Effector CD8-positive, alpha-beta T cell (primary cell): ENCODE data around the gene IGSF8.

Source experiments
- DNase-seq: peaks from one replicate; lab custom pipeline; 2025; lab: John Stamatoyannopoulos, UW
- total RNA-seq, 4 experiments: gene quantifications; one replicate each; lab custom pipeline; 2026; lab: John Stamatoyannopoulos, UW

Gene IGSF8, protein sequence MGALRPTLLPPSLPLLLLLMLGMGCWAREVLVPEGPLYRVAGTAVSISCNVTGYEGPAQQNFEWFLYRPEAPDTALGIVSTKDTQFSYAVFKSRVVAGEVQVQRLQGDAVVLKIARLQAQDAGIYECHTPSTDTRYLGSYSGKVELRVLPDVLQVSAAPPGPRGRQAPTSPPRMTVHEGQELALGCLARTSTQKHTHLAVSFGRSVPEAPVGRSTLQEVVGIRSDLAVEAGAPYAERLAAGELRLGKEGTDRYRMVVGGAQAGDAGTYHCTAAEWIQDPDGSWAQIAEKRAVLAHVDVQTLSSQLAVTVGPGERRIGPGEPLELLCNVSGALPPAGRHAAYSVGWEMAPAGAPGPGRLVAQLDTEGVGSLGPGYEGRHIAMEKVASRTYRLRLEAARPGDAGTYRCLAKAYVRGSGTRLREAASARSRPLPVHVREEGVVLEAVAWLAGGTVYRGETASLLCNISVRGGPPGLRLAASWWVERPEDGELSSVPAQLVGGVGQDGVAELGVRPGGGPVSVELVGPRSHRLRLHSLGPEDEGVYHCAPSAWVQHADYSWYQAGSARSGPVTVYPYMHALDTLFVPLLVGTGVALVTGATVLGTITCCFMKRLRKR
- 33.7 to 45.6 (median 38.8) reads per million in 4 experiments for total RNA-seq

DNA sequence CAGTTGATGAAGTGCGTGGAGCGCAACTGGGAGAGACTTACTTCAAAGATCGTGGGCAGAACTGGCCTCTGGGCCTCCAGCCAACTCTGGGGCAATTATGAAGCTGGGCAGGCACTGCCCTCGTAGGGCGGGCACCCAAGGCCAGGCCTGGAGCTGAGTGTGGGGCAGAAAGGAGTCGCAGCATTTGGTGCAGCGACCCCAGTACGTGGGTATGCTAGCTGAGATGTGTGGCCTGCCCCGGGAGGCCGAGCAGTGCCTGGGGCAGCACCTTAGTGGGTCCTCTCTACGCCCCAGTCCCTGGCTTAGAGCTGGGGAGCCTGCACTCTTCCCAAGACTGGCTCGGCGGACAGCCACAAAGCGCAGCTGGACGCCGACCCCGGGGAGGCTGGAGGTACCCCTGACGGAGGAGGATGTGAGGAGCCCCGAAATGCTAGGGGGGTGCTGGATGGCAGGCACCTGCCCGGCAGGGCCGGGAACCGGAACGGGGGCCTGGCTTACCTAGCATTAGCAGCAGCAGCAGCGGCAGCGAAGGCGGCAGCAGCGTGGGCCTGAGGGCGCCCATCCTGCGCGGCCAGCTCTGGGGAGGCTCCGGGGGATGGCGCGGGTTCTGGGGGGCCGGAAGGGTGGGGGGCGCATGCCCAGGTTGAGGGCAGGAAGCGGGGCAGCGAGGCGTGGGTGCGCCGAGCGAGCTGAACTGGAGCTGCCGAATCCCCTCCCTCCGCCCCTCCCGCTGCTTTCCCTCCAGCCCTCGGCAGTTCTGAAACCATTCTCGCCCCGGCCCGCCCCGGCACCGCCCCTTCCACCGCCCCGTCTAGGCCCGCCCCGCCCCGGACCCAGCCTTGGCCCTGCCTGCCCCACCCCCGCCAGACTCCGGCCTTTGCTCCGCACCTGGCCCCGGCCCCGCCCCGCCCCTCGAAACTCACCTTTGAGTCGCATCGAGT, at the start of gene IGSF8:
Gene IGSF8, minus strand, starts transcription at position 709 of the 941 bp plus-strand sequence. Its CDS starts 147 bp downstream, at position 562.
- peak; percentile 100 for DNase-seq

DNA sequence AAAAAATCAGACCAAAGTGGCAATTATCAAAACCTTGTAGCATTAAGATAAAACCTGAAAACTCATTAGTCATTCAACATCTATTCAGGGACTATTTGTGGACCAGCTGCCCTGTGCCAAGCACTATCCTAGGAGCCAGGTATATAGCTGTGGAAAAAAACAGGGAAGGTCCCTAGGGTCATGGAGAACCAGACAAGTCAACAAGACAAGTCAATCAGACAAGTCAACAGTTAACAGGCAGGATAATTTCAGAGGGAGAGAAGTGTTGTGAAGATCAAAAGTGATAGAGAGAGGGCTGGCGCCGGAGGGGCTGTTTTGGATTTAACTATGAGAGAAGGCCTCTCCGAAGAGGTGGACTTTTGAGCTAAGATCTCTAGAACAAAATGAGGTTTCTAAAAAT, 49.7 kb upstream of the IGSF8 start:
- no peak for DNase-seq

DNA sequence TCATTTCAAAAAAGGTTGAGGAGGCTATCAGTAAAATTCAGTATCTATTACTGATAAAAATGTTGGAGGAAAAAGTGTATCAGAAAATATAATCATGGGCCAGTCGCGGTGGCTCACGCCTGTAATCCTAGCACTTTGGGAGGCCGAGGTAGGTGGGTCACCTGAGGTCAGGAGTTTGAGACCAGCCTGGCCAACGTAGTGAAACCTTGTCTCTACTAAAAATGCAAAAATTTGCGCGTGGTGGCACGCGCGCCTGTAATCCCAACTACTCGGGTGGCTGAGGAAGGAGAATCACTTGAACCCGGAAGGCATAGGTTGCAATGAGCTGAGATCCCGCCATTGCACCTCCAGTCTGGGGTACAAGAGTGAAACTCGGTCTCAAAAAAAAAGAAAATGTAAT, 47.7 kb upstream of the IGSF8 start:
- no peak for DNase-seq

DNA sequence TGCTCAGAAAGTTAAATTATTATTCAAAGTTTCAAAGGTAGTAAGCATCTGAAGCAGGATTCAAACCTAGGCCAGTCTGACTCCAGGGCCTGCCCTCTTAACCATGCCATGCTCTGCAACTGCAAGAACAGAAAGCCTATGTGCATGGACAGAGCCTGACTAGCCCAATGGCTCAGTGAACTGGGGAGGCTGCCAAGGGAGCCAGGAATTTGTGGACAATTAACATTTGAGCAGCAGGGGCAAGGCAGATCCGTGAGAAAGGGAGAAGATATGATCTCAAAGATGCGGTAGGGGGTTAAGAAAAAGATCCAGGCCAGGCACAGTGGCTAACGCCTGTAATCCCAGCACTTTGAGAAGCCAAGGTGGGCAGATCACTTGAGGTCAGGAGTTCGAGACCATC, 46.5 kb upstream of the IGSF8 start:
- no peak for DNase-seq

DNA sequence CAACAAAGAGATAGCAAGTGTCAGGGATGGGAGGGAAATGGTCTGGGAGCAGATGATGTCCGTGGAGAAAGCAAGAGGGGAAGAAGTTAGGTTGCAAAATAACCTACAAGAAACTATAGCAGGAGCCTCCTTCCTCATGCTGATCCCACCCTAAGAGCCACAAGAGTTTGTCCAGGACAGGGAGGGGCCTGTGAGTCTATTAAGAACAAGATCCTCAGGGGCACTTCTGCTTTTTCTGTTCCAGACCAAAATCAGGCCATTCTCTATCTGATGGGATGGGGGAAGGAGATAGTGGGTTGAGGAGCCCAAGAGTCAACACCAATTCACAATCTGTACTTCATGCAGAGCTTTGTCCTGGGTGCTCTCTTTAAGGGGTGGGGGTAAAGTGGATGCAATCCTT, 45.3 kb upstream of the IGSF8 start:
- DNase-seq: no peak

DNA sequence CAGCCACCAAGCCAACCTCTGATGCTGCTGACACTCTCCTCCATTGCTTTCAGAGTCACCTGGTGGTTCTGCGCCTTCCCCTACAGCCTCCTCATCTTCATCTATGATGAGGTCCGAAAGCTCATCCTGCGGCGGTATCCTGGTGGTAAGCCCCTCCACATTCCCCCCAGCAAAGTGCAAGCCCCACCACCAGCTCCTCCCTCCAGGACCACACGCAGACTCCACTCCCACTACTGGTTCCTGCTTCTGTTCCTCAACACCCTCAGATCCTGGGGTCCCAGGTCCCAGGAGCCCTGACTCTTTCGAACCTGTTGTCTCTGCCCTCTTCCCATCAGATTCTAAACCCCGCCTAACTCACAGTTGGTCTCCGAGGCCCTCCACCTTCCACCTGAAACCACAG, 41.4 kb upstream of the IGSF8 start:
- no peak for DNase-seq

DNA sequence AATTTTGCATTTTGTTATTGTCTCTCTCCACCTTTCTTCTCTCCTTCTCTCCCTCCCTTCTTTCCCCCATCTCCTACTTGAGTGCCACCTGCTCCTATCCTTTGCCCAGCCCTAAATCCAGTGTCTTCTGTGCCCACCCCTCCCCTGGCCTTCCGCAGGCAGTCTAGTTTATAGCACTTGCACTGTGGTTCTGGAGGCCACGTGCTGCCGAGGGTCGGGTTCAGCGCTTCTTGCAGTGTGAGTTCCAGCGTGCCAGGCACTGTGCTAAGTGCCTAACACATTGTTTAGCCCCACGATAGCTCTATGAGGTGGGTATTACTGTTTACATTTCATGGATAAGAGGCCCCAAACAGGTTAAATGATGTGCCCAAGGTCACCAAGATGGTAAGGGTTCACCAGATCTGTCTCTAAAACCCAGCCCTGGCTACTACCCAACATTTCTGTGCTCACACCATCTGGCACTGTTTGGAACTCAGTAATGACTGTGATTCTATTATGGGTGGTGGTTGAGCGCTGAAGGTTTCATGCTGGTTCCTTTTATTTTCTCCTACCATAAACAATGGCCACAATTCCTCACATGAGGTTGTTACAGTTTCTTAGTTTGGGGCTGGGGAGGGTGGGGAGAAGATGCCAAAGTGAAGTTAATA, 38.9 kb upstream of the IGSF8 start:
- DNase-seq: no peak

DNA sequence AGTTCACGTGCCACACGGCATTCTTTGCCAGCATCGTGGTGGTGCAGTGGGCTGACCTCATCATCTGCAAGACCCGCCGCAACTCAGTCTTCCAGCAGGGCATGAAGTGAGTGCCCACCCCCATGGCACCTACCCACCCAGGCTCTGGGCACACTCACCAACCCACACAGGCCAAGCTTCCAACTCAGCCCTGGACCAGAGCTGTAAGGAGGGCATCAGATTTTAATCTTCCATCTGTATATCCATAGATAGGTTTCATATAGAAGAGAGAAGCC, 38.4 kb upstream of the IGSF8 start:
- DNase-seq: no peak

DNA sequence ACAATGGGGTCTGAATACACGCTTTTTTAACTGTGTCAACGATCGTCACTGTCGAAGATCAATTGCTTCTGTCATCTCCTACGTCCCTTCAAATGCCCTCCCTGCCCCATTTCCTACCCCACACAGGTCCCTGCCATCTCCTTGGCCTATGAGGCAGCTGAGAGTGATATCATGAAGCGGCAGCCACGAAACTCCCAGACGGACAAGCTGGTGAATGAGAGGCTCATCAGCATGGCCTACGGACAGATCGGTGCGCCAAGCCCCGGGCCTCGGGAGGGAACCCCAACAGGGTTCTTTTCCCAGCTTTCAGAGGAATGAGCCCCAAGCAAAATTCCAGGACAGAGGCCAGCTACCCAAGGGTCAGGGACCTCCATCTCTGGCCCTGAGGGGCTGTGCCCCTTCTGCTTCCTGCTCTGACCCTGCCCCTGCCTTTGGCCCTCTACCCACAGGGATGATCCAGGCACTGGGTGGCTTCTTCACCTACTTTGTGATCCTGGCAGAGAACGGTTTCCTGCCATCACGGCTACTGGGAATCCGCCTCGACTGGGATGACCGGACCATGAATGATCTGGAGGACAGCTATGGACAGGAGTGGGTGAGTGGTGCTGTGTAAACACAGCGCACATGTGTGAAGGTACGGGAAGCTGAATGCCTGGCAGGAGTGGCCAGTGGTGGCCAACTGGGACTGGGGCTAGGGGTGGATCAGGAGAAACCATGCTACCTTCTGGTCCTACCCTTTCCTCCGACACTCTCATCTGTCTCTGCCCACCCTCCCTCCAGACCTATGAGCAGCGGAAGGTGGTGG, 37.9 kb upstream of the IGSF8 start:
- no peak for DNase-seq

DNA sequence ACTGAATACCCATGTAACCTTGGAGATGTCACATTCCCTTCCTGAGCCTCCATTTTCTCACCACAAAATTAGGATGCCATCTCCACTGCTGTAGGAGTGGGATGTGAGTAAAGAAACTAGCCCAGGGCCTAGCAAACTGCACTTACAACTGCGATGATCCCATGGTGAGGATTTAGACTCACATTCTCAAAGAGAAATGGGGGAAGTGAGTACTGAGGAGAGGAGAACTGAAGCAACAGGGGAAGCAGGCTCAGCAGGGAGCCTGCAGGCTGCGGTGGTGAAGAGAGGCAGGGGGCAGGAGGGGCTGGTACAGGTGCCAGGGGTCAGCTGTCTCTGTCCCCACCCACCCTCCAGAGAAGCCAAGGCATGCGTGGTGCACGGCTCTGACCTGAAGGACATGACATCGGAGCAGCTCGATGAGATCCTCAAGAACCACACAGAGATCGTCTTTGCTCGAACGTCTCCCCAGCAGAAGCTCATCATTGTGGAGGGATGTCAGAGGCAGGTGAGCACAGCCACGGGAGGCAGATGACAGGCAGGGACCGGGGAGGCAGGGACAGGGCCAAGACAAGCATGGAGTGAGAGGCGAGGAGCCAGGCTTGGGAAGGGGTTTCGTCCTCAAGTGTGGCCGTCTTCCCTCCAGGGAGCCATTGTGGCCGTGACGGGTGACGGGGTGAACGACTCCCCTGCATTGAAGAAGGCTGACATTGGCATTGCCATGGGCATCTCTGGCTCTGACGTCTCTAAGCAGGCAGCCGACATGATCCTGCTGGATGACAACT, 36.6 kb upstream of the IGSF8 start:
- DNase-seq: no peak

DNA sequence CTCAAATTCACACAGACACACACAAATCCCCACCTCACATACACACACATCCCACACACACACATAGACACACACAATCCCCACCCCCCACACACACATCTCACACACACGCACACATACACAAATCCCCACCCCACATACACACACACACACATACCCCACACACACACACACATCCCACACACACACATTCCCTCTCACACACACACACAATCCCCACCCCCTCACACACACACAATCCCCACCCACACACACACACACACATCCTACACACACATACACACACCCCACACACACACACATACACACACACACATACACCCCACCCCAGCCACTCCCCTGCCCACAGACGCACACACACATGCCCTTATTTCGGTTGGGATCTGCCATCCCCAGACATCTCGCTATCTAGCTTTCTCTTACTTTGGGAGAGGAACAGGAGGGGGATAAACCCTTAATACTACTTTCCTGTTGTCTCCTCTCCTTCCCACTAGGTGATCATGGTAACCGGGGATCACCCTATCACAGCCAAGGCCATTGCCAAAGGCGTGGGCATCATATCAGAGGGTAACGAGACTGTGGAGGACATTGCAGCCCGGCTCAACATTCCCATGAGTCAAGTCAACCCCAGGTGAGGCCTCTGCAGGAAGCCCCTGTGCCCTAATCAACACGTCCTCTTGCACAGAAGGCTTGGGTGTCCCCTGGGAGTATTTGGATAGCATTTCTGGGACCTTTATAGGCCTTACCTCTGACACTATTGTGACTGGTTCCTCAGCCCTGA, 35.8 kb upstream of the IGSF8 start:
- no peak for DNase-seq

DNA sequence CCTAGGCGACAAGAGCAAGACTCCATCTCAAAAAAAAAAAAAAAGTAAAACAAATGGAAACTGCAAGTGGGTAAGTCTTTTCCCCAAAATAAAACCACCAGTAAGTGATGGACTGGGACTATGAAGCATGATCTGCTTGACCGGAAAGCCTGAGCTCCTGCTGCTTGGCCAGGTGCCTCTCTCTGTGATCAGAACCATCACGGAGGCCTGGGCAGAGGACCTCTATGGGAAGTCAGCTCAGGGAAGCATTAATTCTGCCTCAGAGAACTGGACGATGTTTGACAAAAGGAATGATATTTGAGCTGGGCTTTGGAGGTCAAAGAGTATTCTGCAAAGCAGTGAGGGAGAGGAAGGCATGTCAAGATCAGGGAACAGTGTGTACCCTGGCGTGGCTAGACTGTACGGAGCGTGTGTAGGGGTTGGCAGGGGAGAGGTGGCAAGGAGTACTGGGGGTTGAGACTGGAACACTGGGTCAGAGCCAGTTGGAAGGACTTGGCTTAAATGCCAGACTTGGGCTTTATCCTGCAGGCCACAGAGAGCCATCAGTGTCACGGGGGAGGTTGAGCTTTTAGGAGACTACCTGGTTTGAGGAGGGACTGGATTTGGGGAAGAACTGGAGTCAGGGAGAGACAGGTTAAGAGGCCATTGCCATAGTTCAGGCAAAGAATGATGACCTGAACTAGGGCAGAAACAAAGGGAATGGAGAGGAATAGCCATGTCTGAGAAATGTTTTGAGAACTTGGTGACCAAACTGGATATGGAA, 33.6 kb upstream of the IGSF8 start:
- DNase-seq: no peak

DNA sequence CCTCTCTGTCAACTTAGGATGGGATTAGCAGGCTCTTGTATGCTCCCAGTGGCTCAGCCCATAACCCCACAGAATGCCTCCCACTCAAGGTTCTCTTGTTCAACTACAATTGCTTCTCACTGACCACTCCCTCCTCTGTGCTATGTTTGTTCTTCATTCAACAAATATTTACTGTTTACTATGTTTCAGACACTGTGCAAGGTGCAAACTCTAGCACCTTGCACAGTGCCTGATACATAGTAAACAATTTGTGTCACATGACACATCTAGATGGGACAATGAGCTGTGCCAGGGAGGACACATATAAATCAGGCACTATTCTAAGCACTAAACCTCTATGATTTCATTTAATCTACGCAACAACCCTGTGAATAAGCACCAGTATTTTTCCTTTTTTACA, 32.5 kb upstream of the IGSF8 start:
- DNase-seq: no peak

DNA sequence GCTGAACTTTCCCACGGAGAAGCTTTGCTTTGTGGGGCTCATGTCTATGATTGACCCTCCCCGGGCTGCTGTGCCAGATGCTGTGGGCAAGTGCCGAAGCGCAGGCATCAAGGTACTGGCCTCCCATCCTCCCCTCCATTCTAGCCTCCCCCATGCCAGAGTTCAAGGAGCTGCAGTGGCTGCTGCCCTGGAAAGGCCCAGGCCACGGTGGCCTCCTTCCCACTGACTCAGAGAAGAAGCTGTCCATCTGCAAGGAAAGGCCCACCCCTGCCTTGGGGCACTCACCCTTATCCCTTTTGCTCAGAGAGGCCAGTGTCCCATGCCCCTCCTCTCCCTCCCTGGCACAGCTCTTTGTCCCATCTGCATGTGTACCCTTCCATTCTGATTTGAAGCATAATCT, 32.1 kb upstream of the IGSF8 start:
- DNase-seq: no peak

DNA sequence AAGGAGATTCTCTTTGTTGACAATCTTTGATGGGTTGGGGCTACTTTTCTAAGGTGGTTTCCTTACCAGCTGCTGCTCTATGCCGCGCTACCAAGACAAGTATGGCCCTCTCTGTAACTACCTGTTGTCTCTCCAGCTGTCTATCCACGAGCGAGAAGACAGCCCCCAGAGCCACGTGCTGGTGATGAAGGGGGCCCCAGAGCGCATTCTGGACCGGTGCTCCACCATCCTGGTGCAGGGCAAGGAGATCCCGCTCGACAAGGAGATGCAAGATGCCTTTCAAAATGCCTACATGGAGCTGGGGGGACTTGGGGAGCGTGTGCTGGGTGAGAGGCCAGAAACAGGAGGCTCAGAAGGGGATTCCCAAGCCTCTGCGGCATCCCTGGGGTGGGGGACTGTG, 31.5 kb upstream of the IGSF8 start:
- DNase-seq: no peak

DNA sequence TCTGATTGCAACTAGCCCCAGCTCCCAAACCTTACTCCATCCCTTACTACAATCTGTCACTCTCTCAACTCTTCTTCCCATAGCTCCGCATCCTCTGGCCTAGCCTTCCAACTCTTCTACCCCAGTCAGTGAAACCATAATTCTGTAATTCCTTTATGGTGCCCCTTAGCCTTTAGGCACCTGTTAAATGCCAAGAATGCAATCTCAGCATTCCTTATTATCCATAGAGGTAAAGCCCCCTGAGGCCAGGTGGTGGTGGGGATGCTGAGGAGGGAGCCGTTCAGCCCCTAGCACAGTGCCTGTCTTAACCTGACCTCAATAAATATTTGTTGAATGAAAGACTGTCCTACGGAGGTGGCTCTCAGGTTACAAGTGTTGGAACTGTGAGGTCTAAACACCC, 31.1 kb upstream of the IGSF8 start:
- DNase-seq: no peak

DNA sequence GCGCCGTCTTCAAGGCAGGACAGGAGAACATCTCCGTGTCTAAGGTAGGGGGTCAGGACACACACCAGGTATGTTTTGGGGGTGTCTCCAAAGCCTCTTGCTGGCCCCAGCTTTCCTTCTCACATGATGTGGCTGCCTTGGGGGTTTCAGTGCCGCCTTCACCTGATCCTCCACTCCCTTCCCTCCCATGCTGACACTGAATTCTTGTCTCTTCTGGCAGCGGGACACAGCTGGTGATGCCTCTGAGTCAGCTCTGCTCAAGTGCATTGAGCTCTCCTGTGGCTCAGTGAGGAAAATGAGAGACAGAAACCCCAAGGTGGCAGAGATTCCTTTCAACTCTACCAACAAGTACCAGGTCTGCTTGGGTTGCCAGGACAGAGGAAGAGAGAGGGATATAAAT, 30.6 kb upstream of the IGSF8 start:
- no peak for DNase-seq

DNA sequence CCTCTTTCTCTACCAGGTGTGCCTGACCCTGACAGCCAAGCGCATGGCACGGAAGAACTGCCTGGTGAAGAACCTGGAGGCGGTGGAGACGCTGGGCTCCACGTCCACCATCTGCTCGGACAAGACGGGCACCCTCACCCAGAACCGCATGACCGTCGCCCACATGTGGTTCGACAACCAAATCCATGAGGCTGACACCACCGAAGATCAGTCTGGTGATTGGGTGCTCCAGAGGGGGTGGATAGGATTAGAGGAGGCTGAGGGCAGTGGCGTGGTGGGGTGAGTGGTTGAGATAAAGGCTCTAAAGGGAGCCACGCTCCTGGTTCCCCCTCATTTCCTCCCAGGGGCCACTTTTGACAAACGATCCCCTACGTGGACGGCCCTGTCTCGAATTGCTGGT, 30.2 kb upstream of the IGSF8 start:
- DNase-seq: no peak
